ENCODE data around the gene DUS2.
"Not testable (repeated sequence)": the region's sequence is repeated elsewhere in the genome, so short reads cannot be mapped to it uniquely, and the experiment has no call there.

- TF ChIP-seq CTCF (IDR thresholded peaks at IDR 0.05); TCF7L2 (IDR thresholded peaks at IDR 0.05; ENCODE audit: low read depth, low read length); POLR2AphosphoS5 (IDR thresholded peaks at IDR 0.05; ENCODE audit: low read depth, low read length): not testable (repeated sequence)
Observed at GRCh38 chr16:68030108-68030507, 7.0 kb downstream of the DUS2 start.

Measured in Panc1 (cell line).